SU-DHL-6 (cell line): Measurements from ENCODE around the gene GRIK4.

Experiments
- H2AFZ ChIP-seq: fragments of 200-600 bp; sonication (generic); 2 replicates; pipeline ENCODE4 v1.6.1; 2014; ENCODE audit warnings: low read depth, mild to moderate bottlenecking, moderate library complexity, mixed read lengths, antibody characterized with exemption, low read length; ENCODE audit not compliant: severe bottlenecking
- H3F3A ChIP-seq: fragments of 200-600 bp; shearing (Covaris generic); 2 replicates; pipeline ENCODE4 v1.6.0; 2016; ENCODE audit warnings: antibody characterized with exemption, mild to moderate bottlenecking; ENCODE audit not compliant: insufficient read depth
- H3K27ac ChIP-seq: fragments of 200-600 bp; sonication (generic); 2 replicates; pipeline ENCODE4 v1.5.1; 2016; ENCODE audit warnings: low read depth, mild to moderate bottlenecking, low read length, moderate library complexity, mixed read lengths
- H3K27me3 ChIP-seq: fragments of 200-600 bp; sonication (generic), shearing (Covaris generic); 2 replicates; pipeline ENCODE4 v1.6.0; 2014; ENCODE audit warnings: mild to moderate bottlenecking, low read length
- H3K36me3 ChIP-seq: fragments of 200-600 bp; sonication (generic); 2 replicates; pipeline ENCODE4 v1.6.1; 2014; ENCODE audit warnings: mild to moderate bottlenecking, low read length, mixed read lengths
- H3K4me2 ChIP-seq: fragments of 300-600, 200-600 bp; shearing (Covaris generic), sonication (generic); 2 replicates; pipeline ENCODE4 v1.6.0; 2014; ENCODE audit warnings: low read length, low read depth, mild to moderate bottlenecking; ENCODE audit not compliant: poor library complexity, severe bottlenecking
- H3K4me3 ChIP-seq: fragments of 200-600 bp; sonication (generic); 2 replicates; pipeline ENCODE4 v1.5.1; 2014; ENCODE audit warnings: antibody characterized with exemption, low read length, mild to moderate bottlenecking, mixed read lengths; ENCODE audit not compliant: insufficient read depth, poor library complexity, severe bottlenecking
- H3K79me2 ChIP-seq: fragments of 200-600 bp; sonication (generic); 2 replicates; pipeline ENCODE4 v1.6.1; 2014; ENCODE audit warnings: mild to moderate bottlenecking, low read length, moderate library complexity; ENCODE audit not compliant: insufficient read depth
- H3K9ac ChIP-seq: fragments of 200-600 bp; sonication (generic); 2 replicates; pipeline ENCODE4 v1.7.0; 2014; ENCODE audit warnings: mild to moderate bottlenecking, low read length
- H3K9me2 ChIP-seq: fragments of 200-600 bp; sonication (generic); replicated peaks from 2 replicates; pipeline ENCODE4 v1.6.1; 2014; ENCODE audit warnings: low read length; ENCODE audit not compliant: insufficient read depth
- H3K9me3 ChIP-seq: fragments of 200-600 bp; sonication (generic); 2 replicates; pipeline ENCODE4 v1.6.1; 2014; ENCODE audit warnings: low read length, mixed read lengths; ENCODE audit not compliant: insufficient read depth
- H4K20me1 ChIP-seq: fragments of 200-600 bp; sonication (generic); 2 replicates; pipeline ENCODE4 v1.6.1; 2014; ENCODE audit warnings: low read depth, mild to moderate bottlenecking, antibody characterized with exemption, low read length, moderate library complexity, mixed read lengths
- EZH2phosphoT487 ChIP-seq: fragments of 200-600 bp; sonication (generic), shearing (Covaris generic); conservative IDR thresholded peaks from 2 replicates; pipeline ENCODE4 v1.6.1; 2018; ENCODE audit warnings: mild to moderate bottlenecking, antibody characterized with exemption, low read length, moderate library complexity, mixed read lengths
- TF ChIP-seq, protein P1 (sequence below): fragments of 200-600 bp; sonication (generic); IDR thresholded peaks from one replicate; pipeline ENCODE4 v1.5.1; 2017; ENCODE audit warnings: antibody characterized with exemption, mild to moderate bottlenecking, low read length, moderate library complexity; ENCODE audit not compliant: insufficient read depth, poor library complexity, severe bottlenecking

The GRIK4 gene

DNA sequence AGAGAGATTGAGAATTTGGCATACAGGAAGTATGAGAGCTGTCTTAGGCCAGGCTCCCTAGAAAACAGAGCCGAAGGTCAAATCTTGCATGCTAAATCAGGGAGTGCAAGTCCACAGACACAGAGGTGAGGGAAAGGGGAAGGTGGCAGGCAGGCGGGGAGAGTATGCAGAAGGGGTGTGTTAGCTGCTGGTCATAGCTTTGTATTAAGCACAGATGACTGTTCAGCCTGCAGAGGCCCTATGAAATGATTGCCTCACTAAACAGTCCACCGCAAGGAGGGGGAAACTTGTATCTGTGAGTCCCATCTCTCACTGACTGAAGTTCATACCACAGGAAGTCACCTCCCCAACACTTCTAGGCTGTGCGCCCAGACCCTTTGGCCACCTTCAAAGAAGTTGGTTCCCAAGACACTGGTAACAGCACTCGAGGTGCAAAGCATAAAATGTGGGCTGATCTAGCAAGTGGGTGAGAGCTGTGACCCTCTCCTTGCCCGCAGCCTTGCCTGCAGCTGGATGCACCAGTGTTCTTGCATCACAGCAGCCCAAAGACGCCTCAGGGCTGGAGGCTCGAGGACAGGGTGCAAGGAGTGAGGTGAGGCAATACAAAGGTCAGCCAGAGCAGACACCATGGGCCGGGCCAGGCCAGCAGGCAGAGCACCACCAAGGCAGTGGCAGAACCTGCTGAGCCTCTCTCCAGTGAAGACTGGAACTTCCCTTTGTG is 397.1 kb downstream of the GRIK4 start:
- TF ChIP-seq EZH2phosphoT487, result no peak
- TF ChIP-seq, protein P1, sequence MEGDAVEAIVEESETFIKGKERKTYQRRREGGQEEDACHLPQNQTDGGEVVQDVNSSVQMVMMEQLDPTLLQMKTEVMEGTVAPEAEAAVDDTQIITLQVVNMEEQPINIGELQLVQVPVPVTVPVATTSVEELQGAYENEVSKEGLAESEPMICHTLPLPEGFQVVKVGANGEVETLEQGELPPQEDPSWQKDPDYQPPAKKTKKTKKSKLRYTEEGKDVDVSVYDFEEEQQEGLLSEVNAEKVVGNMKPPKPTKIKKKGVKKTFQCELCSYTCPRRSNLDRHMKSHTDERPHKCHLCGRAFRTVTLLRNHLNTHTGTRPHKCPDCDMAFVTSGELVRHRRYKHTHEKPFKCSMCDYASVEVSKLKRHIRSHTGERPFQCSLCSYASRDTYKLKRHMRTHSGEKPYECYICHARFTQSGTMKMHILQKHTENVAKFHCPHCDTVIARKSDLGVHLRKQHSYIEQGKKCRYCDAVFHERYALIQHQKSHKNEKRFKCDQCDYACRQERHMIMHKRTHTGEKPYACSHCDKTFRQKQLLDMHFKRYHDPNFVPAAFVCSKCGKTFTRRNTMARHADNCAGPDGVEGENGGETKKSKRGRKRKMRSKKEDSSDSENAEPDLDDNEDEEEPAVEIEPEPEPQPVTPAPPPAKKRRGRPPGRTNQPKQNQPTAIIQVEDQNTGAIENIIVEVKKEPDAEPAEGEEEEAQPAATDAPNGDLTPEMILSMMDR, result no peak
- no peaks in the 10 kb centered on the region for H4K20me1 ChIP-seq
- no peak overlapping the region for H3K9ac ChIP-seq
- no peaks in the 10 kb centered on the region for H3K36me3 ChIP-seq
- H3K4me2 ChIP-seq, result no peak overlapping the region
- H3K9me2 ChIP-seq, result no peaks in the 10 kb centered on the region
- H3K27ac ChIP-seq, result no peak overlapping the region
- no peak overlapping the region for H3K4me3 ChIP-seq
- H3K79me2 ChIP-seq, result no peaks in the 10 kb centered on the region
- no peaks in the 10 kb centered on the region for H3K27me3 ChIP-seq
- no peak overlapping the region for H2AFZ ChIP-seq
- no peaks in the 10 kb centered on the region for H3K9me3 ChIP-seq
- no peaks in the 10 kb centered on the region for H3F3A ChIP-seq

- Histone ChIP-seq H3K79me2 (no peaks in the 10 kb centered on the region), H4K20me1 (no peaks in the 10 kb centered on the region), H3K9me3 (no peaks in the 10 kb centered on the region), H3K9me2 (no peaks in the 10 kb centered on the region), H3K4me2 (no peak overlapping the region), H3K36me3 (no peaks in the 10 kb centered on the region), H3K27ac (no peak overlapping the region), H3K27me3 (no peaks in the 10 kb centered on the region), H3K9ac (no peak overlapping the region), H3K4me3 (no peak overlapping the region), H2AFZ (no peak overlapping the region), H3F3A (no peaks in the 10 kb centered on the region)
- no peak for TF ChIP-seq EZH2phosphoT487
- TF ChIP-seq, protein P1, result no peak
Observed at GRCh38 chr11:120909676-120910416, 398.3 kb downstream of the GRIK4 start.

GRCh38 chr11:120911943-120912342 is 400.4 kb downstream of the GRIK4 start:
- Histone ChIP-seq H3K9me2 (no peaks in the 10 kb centered on the region), H4K20me1 (no peaks in the 10 kb centered on the region), H3K27me3 (no peaks in the 10 kb centered on the region), H3K27ac (no peak overlapping the region), H3K4me2 (no peak overlapping the region), H3K4me3 (no peak overlapping the region), H3K79me2 (no peaks in the 10 kb centered on the region), H3K9ac (no peak overlapping the region), H2AFZ (no peak overlapping the region), H3K9me3 (no peaks in the 10 kb centered on the region), H3K36me3 (no peaks in the 10 kb centered on the region), H3F3A (no peaks in the 10 kb centered on the region)
- no peak for TF ChIP-seq EZH2phosphoT487
- TF ChIP-seq, protein P1, result no peak
